ENCODE data around the gene SLC6A3.
"Not testable (repeated sequence)": the region's sequence is repeated elsewhere in the genome, so short reads cannot be mapped to it uniquely, and the experiment has no call there.

SLC6A3 gene

GRCh38 chr5:1375871-1376810 is 69.1 kb downstream of the SLC6A3 start:
- in situ Hi-C loops (cut with MboI; ENCODE audit: low sequenced_read_pairs), result no loop called here

DNA sequence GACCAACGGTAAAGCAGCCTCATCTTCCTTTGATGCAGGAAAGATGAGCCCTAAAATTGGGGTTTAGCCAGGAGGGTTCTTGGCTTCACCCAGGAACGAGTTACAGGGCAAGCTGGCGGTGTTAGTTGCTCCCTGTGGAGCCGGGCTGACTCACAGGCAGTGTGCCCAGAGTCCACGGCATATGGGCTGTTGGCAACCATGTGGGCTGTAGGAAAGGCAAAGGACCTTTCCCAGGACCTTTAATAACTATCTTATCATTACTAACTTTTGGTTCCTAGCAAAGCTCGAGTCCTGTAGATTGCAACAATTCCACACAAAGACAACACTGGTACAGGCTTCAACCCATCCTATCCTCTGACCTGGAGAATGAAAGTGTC is 70.6 kb downstream of the SLC6A3 start:
- in situ Hi-C loops (cut with MboI; ENCODE audit: low sequenced_read_pairs), result no loop called here

DNA sequence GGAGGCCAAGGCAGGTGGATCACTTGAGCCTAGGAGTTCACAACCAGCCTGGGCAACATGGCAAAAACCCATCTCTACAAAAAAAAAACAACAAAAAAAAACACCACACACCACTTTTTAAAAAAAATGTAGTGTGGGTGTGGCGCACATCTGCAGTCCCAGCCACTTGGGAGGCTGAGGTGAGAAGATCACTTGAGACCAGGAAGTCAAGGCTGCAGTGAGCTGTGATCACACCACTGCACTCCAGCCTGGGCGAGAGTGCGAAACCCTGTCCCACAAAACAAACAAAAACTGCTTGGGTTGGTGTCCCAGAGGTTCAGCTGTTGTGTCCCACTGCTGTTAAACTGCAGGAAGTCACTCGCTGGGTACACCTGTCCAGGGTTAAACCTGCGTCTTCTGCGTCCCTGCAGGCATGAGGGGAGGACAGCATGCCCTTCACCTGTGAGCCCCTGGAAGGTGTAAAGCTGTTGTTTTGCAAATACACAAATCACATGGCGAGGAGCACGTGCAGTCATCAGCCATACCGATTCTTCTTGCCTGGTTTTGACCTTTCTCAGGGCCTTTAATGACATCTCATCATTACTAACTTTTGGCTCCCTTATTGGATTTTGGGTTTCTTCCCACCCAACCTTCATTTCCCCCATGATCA is 71.1 kb downstream of the SLC6A3 start:
- in situ Hi-C loops (cut with MboI; ENCODE audit: low sequenced_read_pairs), result no loop called here

DNA sequence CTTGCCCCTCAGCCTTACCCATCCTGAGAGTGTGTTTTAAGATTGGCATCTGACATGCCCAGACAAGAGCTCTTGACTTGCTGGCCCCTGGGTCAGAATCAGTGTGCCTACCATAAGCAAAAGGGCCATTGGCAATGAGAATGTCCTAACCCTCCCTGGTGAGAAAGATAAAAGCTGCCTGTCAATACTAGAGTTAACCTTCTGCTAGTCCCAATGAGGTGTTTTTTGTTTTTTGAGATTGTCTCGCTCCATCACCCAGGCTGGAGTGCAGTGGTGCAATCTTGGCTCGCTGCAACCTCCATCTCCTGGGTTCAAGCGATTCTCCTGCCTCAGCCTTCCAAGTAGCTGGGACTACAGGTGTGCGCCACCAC is 73.3 kb downstream of the SLC6A3 start:
- in situ Hi-C loops (cut with MboI; ENCODE audit: low sequenced_read_pairs), result not testable (repeated sequence)

GRCh38 chr5:1371218-1371971 is 73.8 kb downstream of the SLC6A3 start:
- in situ Hi-C loops (cut with MboI; ENCODE audit: low sequenced_read_pairs), result no loop called here

DNA sequence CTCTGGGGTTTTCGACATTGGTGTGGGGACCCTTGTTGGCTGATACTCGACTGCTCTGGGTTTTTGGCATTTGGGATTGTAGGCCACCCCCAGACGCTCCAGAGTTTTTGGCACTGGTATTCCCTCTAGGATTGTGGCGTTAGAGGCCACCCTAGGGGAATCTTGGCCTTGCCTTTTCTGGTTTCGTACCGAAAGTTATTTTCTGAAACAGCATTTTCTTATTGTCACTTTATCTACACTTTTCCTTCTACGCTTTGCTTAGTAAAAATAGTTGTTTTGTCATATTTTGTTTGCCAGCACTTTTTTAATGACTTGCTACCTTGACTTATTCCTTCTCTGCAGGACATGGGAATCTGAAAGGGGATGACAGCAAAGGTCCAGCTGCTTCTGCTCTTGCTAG is 75.2 kb downstream of the SLC6A3 start:
- in situ Hi-C loops (cut with MboI; ENCODE audit: low sequenced_read_pairs), result no loop called here

- in situ Hi-C loops (cut with MboI; ENCODE audit: low sequenced_read_pairs), result no loop called here
Observed at GRCh38 chr5:1368756-1369155, 76.5 kb downstream of the SLC6A3 start.

GRCh38 chr5:1368236-1368635 is 77.0 kb downstream of the SLC6A3 start:
- in situ Hi-C loops (cut with MboI; ENCODE audit: low sequenced_read_pairs), result no loop called here

DNA sequence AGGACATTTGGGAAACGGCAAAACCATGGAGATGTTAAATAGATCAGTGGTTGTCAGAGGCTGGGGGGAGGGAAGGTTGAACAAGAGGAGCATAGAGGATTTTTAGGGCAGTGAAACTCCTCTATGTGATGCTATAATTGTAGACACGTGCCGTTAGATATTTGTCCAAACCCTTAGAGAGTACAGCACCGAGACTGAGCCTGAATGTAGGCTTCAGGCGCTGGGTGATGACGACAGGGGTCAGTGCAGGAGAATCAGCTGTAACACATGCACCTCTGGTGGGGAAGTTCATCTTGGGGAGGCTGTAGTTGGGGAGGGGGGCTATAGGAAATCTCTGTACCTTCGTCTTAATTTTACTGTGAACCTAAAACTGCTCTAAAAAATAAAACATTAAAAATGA is 78.1 kb downstream of the SLC6A3 start:
- in situ Hi-C loops (cut with MboI; ENCODE audit: low sequenced_read_pairs), result no loop called here

- in situ Hi-C loops (cut with MboI; ENCODE audit: low sequenced_read_pairs), result no loop called here
Observed at GRCh38 chr5:1366514-1366913, 78.7 kb downstream of the SLC6A3 start.

- in situ Hi-C loops (cut with MboI; ENCODE audit: low sequenced_read_pairs), result no loop called here
Observed at GRCh38 chr5:1364211-1364610, 81.0 kb downstream of the SLC6A3 start.

- in situ Hi-C loops (cut with MboI; ENCODE audit: low sequenced_read_pairs), result no loop called here
Observed at GRCh38 chr5:1363581-1363980, 81.7 kb downstream of the SLC6A3 start.

- in situ Hi-C loops (cut with MboI; ENCODE audit: low sequenced_read_pairs), result no loop called here
Observed at GRCh38 chr5:1363160-1363559, 82.1 kb downstream of the SLC6A3 start.

- in situ Hi-C loops (cut with MboI; ENCODE audit: low sequenced_read_pairs), result no loop called here
Observed at GRCh38 chr5:1362242-1363015, 82.8 kb downstream of the SLC6A3 start.

GRCh38 chr5:1360861-1361260 is 84.4 kb downstream of the SLC6A3 start:
- in situ Hi-C loops (cut with MboI; ENCODE audit: low sequenced_read_pairs), result no loop called here

GRCh38 chr5:1360367-1360766 is 84.9 kb downstream of the SLC6A3 start:
- in situ Hi-C loops (cut with MboI; ENCODE audit: low sequenced_read_pairs), result not testable (repeated sequence)

DNA sequence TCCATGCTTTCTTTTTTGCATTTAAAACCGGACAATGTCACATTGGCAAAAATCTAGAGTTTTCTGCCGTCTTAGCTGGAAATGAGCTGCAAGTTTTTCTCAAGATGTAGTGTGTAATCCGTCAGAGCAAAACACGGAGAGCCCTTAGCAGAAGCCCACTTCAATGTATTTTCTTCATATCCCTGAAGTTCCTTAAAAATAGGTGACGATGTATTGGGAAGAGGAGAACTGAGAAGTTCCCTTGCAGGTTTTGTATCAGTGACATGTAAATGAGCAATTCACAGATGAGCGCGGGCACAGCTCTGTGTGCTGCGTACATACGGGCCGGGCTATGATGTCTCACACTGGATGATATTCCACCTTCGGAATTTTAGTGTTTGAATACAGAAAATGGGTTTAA is 85.5 kb downstream of the SLC6A3 start:
- in situ Hi-C loops (cut with MboI; ENCODE audit: low sequenced_read_pairs), result no loop called here

DNA sequence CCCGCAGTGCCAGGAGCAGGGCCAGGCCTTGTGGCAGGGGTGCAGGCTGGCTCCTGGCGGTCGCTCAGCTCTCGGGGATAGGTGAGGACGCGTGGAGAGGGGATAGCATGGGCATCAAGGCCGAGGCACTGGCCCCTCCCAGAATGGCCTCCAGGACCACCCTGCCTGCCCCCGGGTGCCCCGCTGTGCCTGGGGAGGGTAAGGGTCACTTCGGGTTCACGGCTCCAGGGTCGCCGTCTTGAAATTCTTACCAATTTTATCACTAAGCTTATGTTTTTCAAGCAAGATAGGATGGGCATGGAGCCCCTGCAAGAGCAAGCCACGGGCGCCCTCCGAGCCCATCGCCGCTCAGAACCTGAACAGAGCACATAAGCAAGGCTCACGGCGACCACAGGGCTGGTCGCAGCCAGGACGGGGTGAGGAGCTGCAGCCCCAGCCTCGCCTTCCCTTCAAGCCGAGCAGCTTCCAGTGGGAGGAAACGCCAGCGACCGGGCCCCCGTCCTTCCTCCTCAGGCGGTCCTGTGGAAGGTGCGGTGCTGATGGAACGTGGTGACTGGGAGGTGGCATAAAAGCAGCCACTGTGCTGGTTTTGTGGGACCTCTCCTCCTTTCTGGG is 86.1 kb downstream of the SLC6A3 start:
- in situ Hi-C loops (cut with MboI; ENCODE audit: low sequenced_read_pairs), result no loop called here

DNA sequence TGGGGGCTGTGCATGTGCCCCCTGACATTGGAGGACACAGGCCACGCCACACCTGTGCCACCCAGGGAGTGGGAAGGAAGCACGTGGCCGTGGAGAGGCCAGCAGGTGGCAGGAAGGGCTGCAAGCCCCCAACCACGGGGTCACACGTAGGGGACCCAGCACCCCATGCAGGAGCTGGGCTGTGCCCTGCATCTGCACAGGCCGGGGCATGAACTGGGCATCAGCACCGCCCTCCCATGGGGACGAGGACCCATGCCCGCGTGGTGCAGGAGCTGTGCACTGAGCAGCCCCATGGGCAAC is 86.6 kb downstream of the SLC6A3 start:
- in situ Hi-C loops (cut with MboI; ENCODE audit: low sequenced_read_pairs), result no loop called here

- in situ Hi-C loops (cut with MboI; ENCODE audit: low sequenced_read_pairs), result no loop called here
Observed at GRCh38 chr5:1357946-1358725, 87.1 kb downstream of the SLC6A3 start.

All from HL-60/S4 (cell line).